Neural cell (in vitro differentiated cells): ENCODE results near the gene ZFPM1.

ENCODE experiments used
- CTCF ChIP-seq: fragments of 450-650 bp; IDR thresholded peaks from 2 replicates; pipeline ENCODE4 v1.5.1; 2014; ENCODE audit warnings: antibody characterized with exemption, mild to moderate bottlenecking, moderate library complexity; ENCODE audit not compliant: poor library complexity, severe bottlenecking
- EZH2 ChIP-seq: fragments of 200-600, 300-800 bp; shearing (Covaris generic), sonication (generic); IDR thresholded peaks from 2 replicates; pipeline ENCODE4 v1.6.1; 2014; ENCODE audit warnings: antibody characterized with exemption, low read length, borderline replicate concordance, mild to moderate bottlenecking; ENCODE audit not compliant: insufficient read depth, poor library complexity, severe bottlenecking
- POLR2AphosphoS5 ChIP-seq: IDR thresholded peaks from 2 replicates; pipeline ENCODE4 v1.6.1; 2012
- TAF1 ChIP-seq: IDR thresholded peaks from 2 replicates; pipeline ENCODE4 v1.6.1; 2012; ENCODE audit warnings: low read depth

- no peak for TF ChIP-seq TAF1
- TF ChIP-seq POLR2AphosphoS5, result no peak
- TF ChIP-seq CTCF, result no peak
- no peak for TF ChIP-seq EZH2
These were observed 36.2 kb downstream of the ZFPM1 start for GRCh38 chr16:88489163-88489741.
